Sigmoid colon (tissue), 4 donors: Measurements from ENCODE around the gene SLC38A3.

Experiments
- POLR2A ChIP-seq, 2 donors: fragments of 450-650 bp; IDR thresholded peaks; one replicate each; pipeline ENCODE4 v1.6.1; 2016; ENCODE audit warnings: antibody characterized with exemption in 2 of 2, mild to moderate bottlenecking in 2 of 2, moderate library complexity in 2 of 2
- POLR2AphosphoS5 ChIP-seq, 4 donors: sonication (generic); formaldehyde crosslinking; IDR thresholded peaks; one replicate each; pipeline ENCODE4 v1.6.1; 2017; ENCODE audit warnings: antibody characterized with exemption in 4 of 4
- TF ChIP-seq, protein P1 (sequence below), 4 experiments: fragments of 450-650 bp in 3 of 4; fragments of 200-600 bp in 1 of 4; IDR thresholded peaks; one replicate each; pipeline ENCODE4 v1.5.1; 2016 to 2019; ENCODE audit warnings: antibody characterized with exemption in 4 of 4, mild to moderate bottlenecking in 3 of 4, moderate library complexity in 2 of 4

DNA sequence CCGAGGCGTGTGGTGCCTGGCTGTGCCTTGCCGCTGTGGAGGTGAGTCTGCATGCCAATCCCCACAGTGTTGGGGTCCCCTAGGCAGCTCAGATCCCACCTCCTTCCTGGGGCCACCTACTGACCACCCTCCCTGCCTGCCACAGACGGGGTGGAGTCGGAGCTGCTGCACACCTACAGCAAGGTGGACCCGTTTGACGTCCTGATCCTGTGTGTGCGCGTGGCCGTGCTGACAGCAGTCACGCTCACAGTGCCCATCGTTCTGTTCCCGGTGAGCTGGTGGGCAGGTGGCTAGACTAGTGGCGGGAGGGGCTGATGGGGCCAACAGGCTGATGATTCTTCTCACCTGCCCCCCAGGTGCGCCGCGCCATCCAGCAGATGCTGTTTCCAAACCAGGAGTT lies 13.4 kb downstream of the SLC38A3 start:
- TF ChIP-seq POLR2AphosphoS5 (IDR thresholded peaks at IDR 0.05) (no peak), POLR2A (IDR thresholded peaks at IDR 0.05) (no peak)
- TF ChIP-seq, protein P1, sequence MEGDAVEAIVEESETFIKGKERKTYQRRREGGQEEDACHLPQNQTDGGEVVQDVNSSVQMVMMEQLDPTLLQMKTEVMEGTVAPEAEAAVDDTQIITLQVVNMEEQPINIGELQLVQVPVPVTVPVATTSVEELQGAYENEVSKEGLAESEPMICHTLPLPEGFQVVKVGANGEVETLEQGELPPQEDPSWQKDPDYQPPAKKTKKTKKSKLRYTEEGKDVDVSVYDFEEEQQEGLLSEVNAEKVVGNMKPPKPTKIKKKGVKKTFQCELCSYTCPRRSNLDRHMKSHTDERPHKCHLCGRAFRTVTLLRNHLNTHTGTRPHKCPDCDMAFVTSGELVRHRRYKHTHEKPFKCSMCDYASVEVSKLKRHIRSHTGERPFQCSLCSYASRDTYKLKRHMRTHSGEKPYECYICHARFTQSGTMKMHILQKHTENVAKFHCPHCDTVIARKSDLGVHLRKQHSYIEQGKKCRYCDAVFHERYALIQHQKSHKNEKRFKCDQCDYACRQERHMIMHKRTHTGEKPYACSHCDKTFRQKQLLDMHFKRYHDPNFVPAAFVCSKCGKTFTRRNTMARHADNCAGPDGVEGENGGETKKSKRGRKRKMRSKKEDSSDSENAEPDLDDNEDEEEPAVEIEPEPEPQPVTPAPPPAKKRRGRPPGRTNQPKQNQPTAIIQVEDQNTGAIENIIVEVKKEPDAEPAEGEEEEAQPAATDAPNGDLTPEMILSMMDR (IDR thresholded peaks at IDR 0.05) = no peak
